HG02885 (cell line): ENCODE measurements around the gene PGA4.
"Not testable (repeated sequence)": the region's sequence is repeated elsewhere in the genome, so short reads cannot be mapped to it uniquely, and the experiment has no call there.

ENCODE experiments used
- ATAC-seq: cut with Tn5 transposase; IDR thresholded peaks from one replicate; pipeline ENCODE4 v1.9.1; 2021; ENCODE audit warnings: mild to moderate bottlenecking; ENCODE audit not compliant: unreplicated experiment, poor library complexity

The PGA4 gene

GRCh38 chr11:61203873-61204272 is 18.3 kb upstream of the PGA4 start:
- ATAC-seq: not testable (repeated sequence)

GRCh38 chr11:61204502-61205059 is 17.6 kb upstream of the PGA4 start:
- not testable (repeated sequence) for ATAC-seq

- not testable (repeated sequence) for ATAC-seq
Observed at GRCh38 chr11:61207636-61208310, 14.4 kb upstream of the PGA4 start.

- not testable (repeated sequence) for ATAC-seq
Observed at GRCh38 chr11:61210629-61211028, 11.5 kb upstream of the PGA4 start.

- ATAC-seq: not testable (repeated sequence)
Observed at GRCh38 chr11:61211327-61211952, 10.7 kb upstream of the PGA4 start.

- not testable (repeated sequence) for ATAC-seq
Observed at GRCh38 chr11:61212202-61212601, 9.9 kb upstream of the PGA4 start.

GRCh38 chr11:61213711-61214324 is 8.3 kb upstream of the PGA4 start:
- not testable (repeated sequence) for ATAC-seq

- not testable (repeated sequence) for ATAC-seq
Observed at GRCh38 chr11:61218306-61218705, 3.8 kb upstream of the PGA4 start.

- ATAC-seq: not testable (repeated sequence)
Observed at GRCh38 chr11:61219016-61219415, 3.1 kb upstream of the PGA4 start.

GRCh38 chr11:61222692-61223091 is 545 bp downstream of the PGA4 start:
- ATAC-seq: not testable (repeated sequence)

- ATAC-seq: not testable (repeated sequence)
Observed at GRCh38 chr11:61226457-61227137, 4.5 kb downstream of the PGA4 start.

- not testable (repeated sequence) for ATAC-seq
Observed at GRCh38 chr11:61229458-61229857, 7.3 kb downstream of the PGA4 start.

GRCh38 chr11:61231033-61231432 is 8.9 kb downstream of the PGA4 start:
- ATAC-seq: not testable (repeated sequence)

GRCh38 chr11:61231585-61231984 is 9.4 kb downstream of the PGA4 start:
- not testable (repeated sequence) for ATAC-seq

GRCh38 chr11:61232548-61233145 is 10.5 kb downstream of the PGA4 start:
- not testable (repeated sequence) for ATAC-seq

- not testable (repeated sequence) for ATAC-seq
Observed at GRCh38 chr11:61237130-61237529, 15.0 kb downstream of the PGA4 start.

- ATAC-seq: not testable (repeated sequence)
Observed at GRCh38 chr11:61240288-61240687, 18.1 kb downstream of the PGA4 start.

GRCh38 chr11:61240875-61241274 is 18.7 kb downstream of the PGA4 start, which contains the start of gene PGA5:
PGA5 (plus strand) TSS chr11:61241175; CDS start chr11:61241227, 52 bp downstream.
- not testable (repeated sequence) for ATAC-seq

GRCh38 chr11:61241526-61241925 is 19.4 kb downstream of the PGA4 start:
- ATAC-seq: not testable (repeated sequence)
